SU-DHL-6 (cell line): Measurements from ENCODE around the gene MYO18A.

Experiments used
- H2AFZ ChIP-seq: fragments of 200-600 bp; sonication (generic); 2 replicates; pipeline ENCODE4 v1.6.1; 2014; ENCODE audit warnings: low read depth, mild to moderate bottlenecking, moderate library complexity, mixed read lengths, antibody characterized with exemption, low read length; ENCODE audit not compliant: severe bottlenecking
- H3F3A ChIP-seq: fragments of 200-600 bp; shearing (Covaris generic); 2 replicates; pipeline ENCODE4 v1.6.0; 2016; ENCODE audit warnings: antibody characterized with exemption, mild to moderate bottlenecking; ENCODE audit not compliant: insufficient read depth
- H3K27ac ChIP-seq: fragments of 200-600 bp; sonication (generic); 2 replicates; pipeline ENCODE4 v1.5.1; 2016; ENCODE audit warnings: low read depth, mild to moderate bottlenecking, low read length, moderate library complexity, mixed read lengths
- H3K27me3 ChIP-seq: fragments of 200-600 bp; sonication (generic), shearing (Covaris generic); 2 replicates; pipeline ENCODE4 v1.6.0; 2014; ENCODE audit warnings: mild to moderate bottlenecking, low read length
- H3K36me3 ChIP-seq: fragments of 200-600 bp; sonication (generic); 2 replicates; pipeline ENCODE4 v1.6.1; 2014; ENCODE audit warnings: mild to moderate bottlenecking, low read length, mixed read lengths
- H3K4me2 ChIP-seq: fragments of 300-600, 200-600 bp; shearing (Covaris generic), sonication (generic); 2 replicates; pipeline ENCODE4 v1.6.0; 2014; ENCODE audit warnings: low read length, low read depth, mild to moderate bottlenecking; ENCODE audit not compliant: poor library complexity, severe bottlenecking
- H3K4me3 ChIP-seq: fragments of 200-600 bp; sonication (generic); 2 replicates; pipeline ENCODE4 v1.5.1; 2014; ENCODE audit warnings: antibody characterized with exemption, low read length, mild to moderate bottlenecking, mixed read lengths; ENCODE audit not compliant: insufficient read depth, poor library complexity, severe bottlenecking
- H3K79me2 ChIP-seq: fragments of 200-600 bp; sonication (generic); 2 replicates; pipeline ENCODE4 v1.6.1; 2014; ENCODE audit warnings: mild to moderate bottlenecking, low read length, moderate library complexity; ENCODE audit not compliant: insufficient read depth
- H3K9ac ChIP-seq: fragments of 200-600 bp; sonication (generic); 2 replicates; pipeline ENCODE4 v1.7.0; 2014; ENCODE audit warnings: mild to moderate bottlenecking, low read length
- H3K9me2 ChIP-seq: fragments of 200-600 bp; sonication (generic); replicated peaks from 2 replicates; pipeline ENCODE4 v1.6.1; 2014; ENCODE audit warnings: low read length; ENCODE audit not compliant: insufficient read depth
- H3K9me3 ChIP-seq: fragments of 200-600 bp; sonication (generic); 2 replicates; pipeline ENCODE4 v1.6.1; 2014; ENCODE audit warnings: low read length, mixed read lengths; ENCODE audit not compliant: insufficient read depth
- H4K20me1 ChIP-seq: fragments of 200-600 bp; sonication (generic); 2 replicates; pipeline ENCODE4 v1.6.1; 2014; ENCODE audit warnings: low read depth, mild to moderate bottlenecking, antibody characterized with exemption, low read length, moderate library complexity, mixed read lengths
- CTCF ChIP-seq: fragments of 200-600 bp; sonication (generic); IDR thresholded peaks from one replicate; pipeline ENCODE4 v1.5.1; 2017; ENCODE audit warnings: antibody characterized with exemption, mild to moderate bottlenecking, low read length, moderate library complexity; ENCODE audit not compliant: insufficient read depth, poor library complexity, severe bottlenecking
- EZH2phosphoT487 ChIP-seq: fragments of 200-600 bp; sonication (generic), shearing (Covaris generic); conservative IDR thresholded peaks from 2 replicates; pipeline ENCODE4 v1.6.1; 2018; ENCODE audit warnings: mild to moderate bottlenecking, antibody characterized with exemption, low read length, moderate library complexity, mixed read lengths

The MYO18A gene

GRCh38 chr17:29193146-29193545, 12.9 kb upstream of the MYO18A start:
- Histone ChIP-seq H3K9me3 (no peaks in the 10 kb centered on the region), H3K4me2 (no peak overlapping the region), H3K27me3 (no peaks in the 10 kb centered on the region), H3K27ac (no peak overlapping the region), H3K9ac (no peak overlapping the region), H4K20me1 (no peaks in the 10 kb centered on the region), H3K79me2 (no peaks in the 10 kb centered on the region), H3K4me3 (no peak overlapping the region), H3F3A (no peaks in the 10 kb centered on the region), H3K36me3 (no peaks in the 10 kb centered on the region), H3K9me2 (no peaks in the 10 kb centered on the region), H2AFZ (no peak overlapping the region)
- TF ChIP-seq CTCF (no peak), EZH2phosphoT487 (no peak)

- no peaks in the 10 kb centered on the region for H3K36me3 ChIP-seq
- H3K27ac ChIP-seq = no peak overlapping the region
- no peaks in the 10 kb centered on the region for H3K9me3 ChIP-seq
- no peak overlapping the region for H2AFZ ChIP-seq
- H3K9ac ChIP-seq = no peak overlapping the region
- H3K79me2 ChIP-seq = no peaks in the 10 kb centered on the region
- no peaks in the 10 kb centered on the region for H3K9me2 ChIP-seq
- H3K4me2 ChIP-seq = no peak overlapping the region
- H4K20me1 ChIP-seq = no peaks in the 10 kb centered on the region
- H3F3A ChIP-seq = no peaks in the 10 kb centered on the region
- TF ChIP-seq CTCF = no peak
- no peak for TF ChIP-seq EZH2phosphoT487
- no peaks in the 10 kb centered on the region for H3K27me3 ChIP-seq
- no peak overlapping the region for H3K4me3 ChIP-seq
These were observed 10.5 kb upstream of the MYO18A start for GRCh38 chr17:29190592-29191207.

GRCh38 chr17:29190039-29190438, 9.8 kb upstream of the MYO18A start:
- Histone ChIP-seq H3K4me2 (no peak overlapping the region), H3K4me3 (no peak overlapping the region), H3K9ac (no peak overlapping the region), H3F3A (no peaks in the 10 kb centered on the region), H3K79me2 (no peaks in the 10 kb centered on the region), H3K27ac (no peak overlapping the region), H2AFZ (no peak overlapping the region), H4K20me1 (no peaks in the 10 kb centered on the region), H3K27me3 (no peaks in the 10 kb centered on the region), H3K9me3 (no peaks in the 10 kb centered on the region), H3K36me3 (no peaks in the 10 kb centered on the region), H3K9me2 (no peaks in the 10 kb centered on the region)
- TF ChIP-seq CTCF (no peak), EZH2phosphoT487 (no peak)
